Measurements from ENCODE around the gene AKR1C2.
"Not testable (repeated sequence)": the region's sequence is repeated elsewhere in the genome, so short reads cannot be mapped to it uniquely, and the experiment has no call there.

AKR1C2 gene

GRCh38 chr10:4967189-4967588 lies 36.5 kb downstream of the AKR1C2 start:
- DNase-seq (ENCODE audit: insufficient read length, low spot score); FAIRE-seq: not testable (repeated sequence)

DNA sequence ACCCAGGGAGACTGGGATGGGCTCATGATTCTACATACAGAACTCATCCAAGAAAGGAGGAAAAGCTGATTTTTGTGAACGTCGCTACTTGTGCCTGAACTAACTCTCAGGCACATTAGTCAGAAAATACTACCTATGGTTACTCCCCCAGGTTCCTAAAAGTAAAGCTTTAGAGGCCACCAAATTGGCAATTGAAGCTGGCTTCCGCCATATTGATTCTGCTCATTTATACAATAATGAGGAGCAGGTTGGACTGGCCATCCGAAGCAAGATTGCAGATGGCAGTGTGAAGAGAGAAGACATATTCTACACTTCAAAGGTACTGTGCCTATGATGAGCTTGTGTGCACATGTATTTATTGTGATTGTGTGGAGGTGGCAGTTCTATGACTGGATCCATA lies 37.9 kb downstream of the AKR1C2 start:
- FAIRE-seq; DNase-seq (ENCODE audit: insufficient read length, low spot score): not testable (repeated sequence)

GRCh38 chr10:4963815-4964154 lies 39.9 kb downstream of the AKR1C2 start:
- DNase-seq (ENCODE audit: insufficient read length, low spot score); FAIRE-seq: not testable (repeated sequence)

DNA sequence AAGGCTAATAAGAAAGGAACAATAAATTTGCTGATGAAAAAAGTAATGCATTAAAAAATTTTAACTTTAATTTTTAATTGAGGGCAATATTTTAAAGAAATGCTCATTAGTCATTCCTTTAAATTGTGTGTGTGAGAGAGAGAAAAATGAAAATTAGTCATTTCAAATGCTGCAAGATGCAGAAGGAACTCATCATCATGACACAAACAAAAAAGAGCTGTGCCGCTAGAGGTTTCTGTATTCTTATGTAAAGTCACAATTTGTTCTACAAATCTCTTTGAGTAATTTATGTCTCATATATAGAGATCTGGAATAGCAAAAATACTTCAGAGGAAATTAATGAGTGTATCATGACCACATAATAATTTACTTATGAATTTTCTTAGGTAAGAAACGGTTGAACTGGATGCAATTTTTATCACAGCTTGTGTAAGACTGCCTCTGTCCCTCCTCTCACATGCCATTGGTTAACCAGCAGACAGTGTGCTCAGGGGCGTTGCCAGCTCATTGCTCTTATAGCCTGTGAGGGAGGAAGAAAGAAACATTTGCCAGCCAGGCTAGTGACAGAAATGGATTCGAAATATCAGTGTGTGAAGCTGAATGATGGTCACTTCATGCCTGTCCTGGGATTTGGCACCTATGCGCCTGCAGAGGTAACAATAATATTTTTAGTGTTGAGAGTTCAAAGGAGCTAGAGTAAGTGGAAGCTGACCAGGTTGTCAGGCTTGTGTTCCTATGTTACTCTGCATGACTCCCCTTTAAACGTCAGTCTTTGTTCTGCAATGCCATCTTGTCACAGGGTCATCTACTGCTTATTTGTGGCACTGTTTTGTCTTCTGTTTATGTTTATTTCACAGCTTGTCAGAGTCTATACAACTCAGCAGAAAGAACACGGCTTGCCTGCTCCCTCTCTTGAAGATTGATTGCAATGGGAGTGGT lies 40.5 kb downstream of the AKR1C2 start, which contains the start of gene AKR1C1:
TSS of gene AKR1C1 (plus strand) at position 540 of the 939 bp plus-strand sequence. CDS start at position 570, 30 bp downstream.
- not testable (repeated sequence) for DNase-seq (ENCODE audit: insufficient read length, low spot score)
- FAIRE-seq, result peak; percentile 25

- not testable (repeated sequence) for DNase-seq (ENCODE audit: insufficient read length, low spot score); FAIRE-seq
Observed at GRCh38 chr10:4962308-4962707, 41.3 kb downstream of the AKR1C2 start.

DNA sequence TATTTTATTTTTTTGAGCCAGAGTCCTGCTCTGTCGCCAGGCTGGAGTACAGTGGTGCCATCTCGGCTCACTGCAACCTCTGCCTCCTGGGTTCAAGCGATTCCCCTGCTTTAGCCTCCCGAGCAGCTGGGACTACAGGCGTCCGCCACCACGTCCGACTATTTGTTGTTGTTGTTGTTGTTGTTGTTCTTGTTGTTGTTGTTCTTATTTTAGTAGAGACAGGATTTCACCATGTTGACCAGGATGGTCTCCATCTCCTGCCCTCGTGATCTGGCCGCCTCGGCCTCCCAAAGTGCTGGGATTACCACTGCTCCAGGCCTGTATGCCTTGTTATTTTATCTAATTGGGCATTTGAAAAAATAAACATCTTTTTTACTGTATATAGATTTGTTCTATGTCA lies 42.1 kb downstream of the AKR1C2 start:
- DNase-seq (ENCODE audit: insufficient read length, low spot score); FAIRE-seq: not testable (repeated sequence)

DNA sequence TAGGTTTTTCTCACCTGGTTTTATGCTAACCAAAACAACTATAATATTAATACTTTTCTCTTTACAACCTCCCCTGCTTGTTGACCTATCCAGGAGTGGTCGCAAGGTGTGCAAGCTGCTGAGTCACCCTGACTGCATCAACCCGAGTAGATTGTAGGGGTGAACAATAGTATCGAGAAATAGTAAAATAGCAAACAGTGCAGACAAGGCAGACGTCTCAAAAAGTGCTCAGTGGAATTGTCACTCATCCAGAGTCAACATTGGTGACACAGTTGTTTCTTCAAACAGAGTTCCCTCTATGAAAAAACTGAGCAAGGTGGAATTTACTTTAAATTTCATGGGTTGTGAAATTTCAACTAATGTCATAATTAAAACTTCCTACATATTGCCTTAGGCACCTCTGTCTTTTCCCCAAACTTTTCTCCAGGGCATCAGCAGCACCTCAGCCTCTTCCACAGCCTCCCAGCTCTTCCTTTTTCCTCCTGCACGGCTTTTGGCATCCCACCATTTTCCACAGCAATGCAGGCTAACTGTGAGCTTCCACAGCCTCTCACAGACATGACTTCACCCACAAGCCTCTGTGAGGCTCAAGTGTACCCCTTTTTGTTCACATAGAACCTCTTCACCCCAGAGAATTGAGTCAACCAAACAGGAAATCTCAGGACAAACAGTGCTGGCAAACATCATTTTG lies 46.6 kb downstream of the AKR1C2 start:
- FAIRE-seq; DNase-seq (ENCODE audit: insufficient read length, low spot score): not testable (repeated sequence)

DNA sequence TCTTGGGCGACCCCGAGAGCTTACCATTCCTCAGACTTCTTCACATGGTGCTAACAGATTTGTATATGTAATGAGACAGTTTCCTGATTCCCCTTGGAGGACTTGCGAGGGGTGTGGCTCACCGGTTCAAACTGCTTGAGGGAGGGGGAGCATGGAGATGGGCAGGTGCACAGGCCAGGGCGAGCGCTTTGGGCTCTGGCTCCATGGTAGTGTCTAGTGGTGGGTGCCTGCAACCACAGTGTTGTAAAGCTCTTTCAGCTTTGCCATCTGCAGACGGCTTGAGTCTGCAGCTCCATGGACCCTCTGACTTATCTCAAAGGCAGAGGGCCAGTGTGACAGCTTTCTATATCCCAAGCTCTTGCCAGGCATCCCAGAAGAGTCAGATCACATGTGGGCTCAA lies 47.6 kb downstream of the AKR1C2 start:
- not testable (repeated sequence) for DNase-seq (ENCODE audit: insufficient read length, low spot score); FAIRE-seq

DNA sequence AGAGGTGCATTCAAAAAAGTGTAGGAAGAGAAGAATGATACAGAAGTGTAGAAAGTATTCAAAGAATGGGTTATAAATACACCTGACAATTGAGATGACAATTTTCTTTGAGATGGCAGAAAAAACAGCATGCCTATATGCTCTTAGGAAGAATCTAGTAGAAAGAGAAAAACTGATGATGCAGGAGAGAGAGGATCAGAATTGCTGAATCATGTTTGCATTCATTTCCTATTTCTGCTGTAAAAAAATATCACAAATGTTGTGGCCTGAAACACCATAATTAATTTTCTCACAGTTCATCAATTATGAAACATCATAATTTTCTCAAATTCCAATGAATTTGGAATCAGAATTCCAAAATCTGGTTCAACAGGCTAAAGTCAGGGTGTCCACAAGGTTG lies 50.3 kb downstream of the AKR1C2 start:
- FAIRE-seq (no peak), DNase-seq (ENCODE audit: insufficient read length, low spot score) (no peak)
- TF ChIP-seq, protein P1, sequence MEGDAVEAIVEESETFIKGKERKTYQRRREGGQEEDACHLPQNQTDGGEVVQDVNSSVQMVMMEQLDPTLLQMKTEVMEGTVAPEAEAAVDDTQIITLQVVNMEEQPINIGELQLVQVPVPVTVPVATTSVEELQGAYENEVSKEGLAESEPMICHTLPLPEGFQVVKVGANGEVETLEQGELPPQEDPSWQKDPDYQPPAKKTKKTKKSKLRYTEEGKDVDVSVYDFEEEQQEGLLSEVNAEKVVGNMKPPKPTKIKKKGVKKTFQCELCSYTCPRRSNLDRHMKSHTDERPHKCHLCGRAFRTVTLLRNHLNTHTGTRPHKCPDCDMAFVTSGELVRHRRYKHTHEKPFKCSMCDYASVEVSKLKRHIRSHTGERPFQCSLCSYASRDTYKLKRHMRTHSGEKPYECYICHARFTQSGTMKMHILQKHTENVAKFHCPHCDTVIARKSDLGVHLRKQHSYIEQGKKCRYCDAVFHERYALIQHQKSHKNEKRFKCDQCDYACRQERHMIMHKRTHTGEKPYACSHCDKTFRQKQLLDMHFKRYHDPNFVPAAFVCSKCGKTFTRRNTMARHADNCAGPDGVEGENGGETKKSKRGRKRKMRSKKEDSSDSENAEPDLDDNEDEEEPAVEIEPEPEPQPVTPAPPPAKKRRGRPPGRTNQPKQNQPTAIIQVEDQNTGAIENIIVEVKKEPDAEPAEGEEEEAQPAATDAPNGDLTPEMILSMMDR (IDR thresholded peaks at IDR 0.05; ENCODE audit: insufficient read depth, missing control alignments), result no peak

DNA sequence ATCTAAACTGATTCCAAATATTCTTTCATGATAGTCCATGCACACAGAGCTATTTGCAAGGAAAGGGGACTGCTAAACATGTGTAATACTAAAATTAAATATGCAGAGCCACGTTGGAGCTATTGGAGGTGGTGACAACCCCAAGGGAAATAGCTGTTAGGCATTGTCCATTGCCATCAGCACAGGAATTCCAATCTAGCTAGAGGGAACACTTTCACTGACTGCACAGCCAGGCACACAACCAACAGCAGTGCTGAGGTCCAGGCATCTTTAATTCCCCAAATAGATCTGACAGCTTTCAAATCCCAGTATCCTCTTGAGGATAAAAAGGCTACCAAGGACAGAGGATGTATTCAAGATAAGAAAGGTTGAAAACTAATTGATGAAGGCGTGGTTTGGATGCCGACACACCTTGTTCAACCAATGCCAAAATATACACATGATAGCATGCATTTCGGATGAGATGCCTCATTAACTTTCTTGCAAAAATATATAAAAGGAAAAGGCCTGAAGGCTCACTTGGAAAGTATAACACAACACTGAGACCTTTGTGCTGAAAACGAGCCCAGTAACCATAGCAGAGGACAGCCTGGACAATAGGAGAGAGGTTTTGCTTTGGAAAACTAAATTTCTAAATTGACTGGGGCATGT lies 52.0 kb downstream of the AKR1C2 start:
- not testable (repeated sequence) for DNase-seq (ENCODE audit: insufficient read length, low spot score); FAIRE-seq

GRCh38 chr10:4947635-4948596 lies 55.7 kb downstream of the AKR1C2 start:
- FAIRE-seq (no peak), DNase-seq (ENCODE audit: insufficient read length, low spot score) (no peak)
- TF ChIP-seq, protein P1 (IDR thresholded peaks at IDR 0.05; ENCODE audit: insufficient read depth, missing control alignments), result no peak

Measured in D721Med (cell line).